Adrenal gland (tissue), 12 donors: ENCODE measurements around the gene KCNT1. TPM values are rescaled to one million over a fixed set of nuclear protein-coding genes. Genes with fewer than 3 reads are reported as not detected.
"Not testable (repeated sequence)": the region's sequence is repeated elsewhere in the genome, so short reads cannot be mapped to it uniquely, and the experiment has no call there.

Source experiments
- DNase-seq, 7 donors: peaks; one replicate each; pipeline ENCODE4 v3.0.0-alpha.2; 2019 to 2020
- H3K27ac ChIP-seq, 5 donors: fragments of 200-600 bp; sonication (generic) in 4 of 5; 1 replicate in 3 of 5; 2 replicates in 2 of 5; pipeline versions ENCODE4 v1.5.1 to v1.8.0; 2016 to 2020; ENCODE audit warnings: mild to moderate bottlenecking in 1 of 5
- H3K27me3 ChIP-seq: fragments of 200-600 bp; 2 replicates; pipeline ENCODE4 v1.8.0; 2021
- H3K36me3 ChIP-seq, 2 donors: fragments of 200-600 bp; replicated peaks in 1 of 2; 1 replicate in 1 of 2; 2 replicates in 1 of 2; pipeline versions ENCODE4 v1.5.1 to v1.8.0; 2018 to 2022
- H3K4me1 ChIP-seq, 2 donors: fragments of 200-600 bp; replicated peaks in 1 of 2; 1 replicate in 1 of 2; 2 replicates in 1 of 2; pipeline versions ENCODE4 v1.5.1 to v1.8.0; 2018 to 2021
- H3K4me3 ChIP-seq, 4 donors: fragments of 200-600 bp; sonication (generic) in 3 of 4; one replicate each; pipeline ENCODE4 v1.5.1; 2016 to 2018
- H3K9me3 ChIP-seq, 3 donors: fragments of 200-600 bp; sonication (generic) in 1 of 3; replicated peaks in 1 of 3; 1 replicate in 2 of 3; 2 replicates in 1 of 3; pipeline versions ENCODE4 v1.5.1 to v1.8.0; 2016 to 2021
- CTCF ChIP-seq, 6 experiments: fragments of 450-650 bp in 4 of 6; fragments of 200-600 bp in 2 of 6; sonication (generic) in 1 of 6; IDR thresholded peaks; 1 replicate in 5 of 6; 2 replicates in 1 of 6; pipeline versions ENCODE4 v1.5.1 to v1.8.0; 2016 to 2021; ENCODE audit warnings: antibody characterized with exemption in 6 of 6, mild to moderate bottlenecking in 2 of 6, moderate library complexity in 1 of 6
- POLR2A ChIP-seq, 2 donors: fragments of 450-650 bp; IDR thresholded peaks; one replicate each; pipeline ENCODE4 v1.6.1; 2017; ENCODE audit warnings: antibody characterized with exemption in 2 of 2, mild to moderate bottlenecking in 2 of 2, moderate library complexity in 1 of 2
- WGBS, 4 donors: extraction: QIAGEN DNeasy Blood & Tissue Kit in 2 of 4; methylation state at CpG; one replicate each; pipeline versions ENCODE4 v1.1.5 to v1.1.7; 2013 to 2017; 5-methylcytosine and 5-hydroxymethylcytosine counted together
- intact Hi-C, 2 donors: fragments of 100-400 bp; cut with DNase I; formaldehyde crosslinking; loops; one replicate each; pipeline versions ENCODE4 v1.14.1 to v1.15.0; 2022 to 2023
- polyA plus RNA-seq, 3 donors: library from polyadenylated mRNA; stranded (reverse); fragments of 200-250 nt in 2 of 3; fragments of 350-450 nt in 1 of 3; fragmentation: Illumina TruSeq in 1 of 3; extraction: RNeasy Lipid Tissue Mini Kit (QIAGEN cat#74804) in 1 of 3; gene quantifications; one replicate each; pipeline ENCODE4 v1.2.3, GENCODE V29; 2013 to 2014
- total RNA-seq, 9 donors: library from RNA; depleted of rRNA in 4 of 9; stranded (reverse); fragments of >200 nt in 4 of 9; fragments of 120-200 nt in 1 of 9; fragmentation: NEBNext Ultra II Directional in 1 of 9; extraction: Animal tissue kit (Norgen Biotek cat#: 25700) in 1 of 9; gene quantifications; one replicate each; pipeline versions ENCODE4 v1.1.0 to v1.2.4, GENCODE V29; 2013 to 2023
- donor health status: healthy with polysubstance abuse.
- donor health status: Bipolar disorder and iron deficiency.
- donor health status: DM: yes; HTN: yes; CAD: no.
- donor health status: DM: no; HTN: no; CAD: no.
- donor health status: DM: no; HTN: no; CAD: no.
- donor health status: DM: yes; HTN: yes; CAD: no.

The KCNT1 gene
- total and polyA plus RNA-seq, 12 donors, result 0.05 to 2.4 (median 0.24) TPM; not detected in 6

GRCh38 chr9:135666534-135667462 lies 35.2 kb upstream of the KCNT1 start:
- intact Hi-C loops, result no loop called here
- TF ChIP-seq POLR2A (IDR thresholded peaks at IDR 0.05) (no peak), CTCF (IDR thresholded peaks at IDR 0.05) (no peak)
- DNase-seq, result no peak

GRCh38 chr9:135667463-135668001 lies 34.5 kb upstream of the KCNT1 start:
- H3K36me3 ChIP-seq, result no peaks in the 10 kb centered on the region
- TF ChIP-seq CTCF (IDR thresholded peaks at IDR 0.05), result no peak
- TF ChIP-seq POLR2A (IDR thresholded peaks at IDR 0.05), result no peak
- no peaks in the 10 kb centered on the region for H3K9me3 ChIP-seq
- DNase-seq, result no peak
- no peaks in the 10 kb centered on the region for H3K27me3 ChIP-seq
- intact Hi-C loops, result no loop called here
- WGBS, 4 donors, result 74 to 100% (median 87%) methylated on average over 1 to 9 of the region's 9 CpGs
- no peak overlapping the region for H3K27ac ChIP-seq
- no peaks in the 10 kb centered on the region for H3K4me1 ChIP-seq
- H3K4me3 ChIP-seq, result no peak overlapping the region

More at GRCh38 chr9:135666534-135667462, 35.2 kb upstream of the KCNT1 start:
- Histone ChIP-seq H3K36me3 (no peaks in the 10 kb centered on the region), H3K9me3 (no peaks in the 10 kb centered on the region), H3K27me3 (no peaks in the 10 kb centered on the region), H3K4me1 (no peaks in the 10 kb centered on the region), H3K4me3 (no peak overlapping the region), H3K27ac (no peak overlapping the region)
- 59 to 71% (median 62%) methylated on average over 16 to 29 of the region's 29 CpGs for whole genome bisulfite sequencing, 4 donors

- intact Hi-C loops, H3K27ac ChIP-seq, DNase-seq, H3K36me3 ChIP-seq, H3K27me3 ChIP-seq, H3K9me3 ChIP-seq, H3K4me1 ChIP-seq, H3K4me3 ChIP-seq: not testable (repeated sequence)
- 81 to 89% (median 84%) methylated on average over 5 of the region's 5 CpGs for WGBS, 4 donors
Observed at GRCh38 chr9:135669018-135669417, 33.0 kb upstream of the KCNT1 start.

- DNase-seq, result no peak
- Histone ChIP-seq H3K27me3 (no peaks in the 10 kb centered on the region), H3K4me1 (no peaks in the 10 kb centered on the region), H3K27ac (no peak overlapping the region), H3K36me3 (no peaks in the 10 kb centered on the region), H3K9me3 (no peaks in the 10 kb centered on the region), H3K4me3 (no peak overlapping the region)
- intact Hi-C loops, result no loop called here
- TF ChIP-seq POLR2A (IDR thresholded peaks at IDR 0.05), result no peak
- no peak for TF ChIP-seq CTCF (IDR thresholded peaks at IDR 0.05)
- 80 to 96% (median 89%) methylated on average over 4 to 9 of the region's 9 CpGs; no CpG with 5 or more reads in 1 of the 4 donors for WGBS, 4 donors
Observed at GRCh38 chr9:135669616-135670285, 32.2 kb upstream of the KCNT1 start.
